IPS-15b (cell line): ENCODE measurements around the gene DENND2D.
A peak's percentile ranks its signal among the peaks of the same experiment; 100 is the strongest.

Experiments used
- H3K27me3 ChIP-seq: one replicate; pipeline ENCODE4 v1.6.1; 2013; ENCODE audit warnings: low read length; ENCODE audit not compliant: control insufficient read depth, insufficient read depth
- H3K36me3 ChIP-seq: one replicate; pipeline ENCODE4 v1.6.1; 2013; ENCODE audit warnings: low read length; ENCODE audit not compliant: control insufficient read depth, insufficient read depth
- H3K4me1 ChIP-seq: one replicate; pipeline ENCODE4 v1.6.1; 2013; ENCODE audit warnings: mild to moderate bottlenecking, low read length; ENCODE audit not compliant: control insufficient read depth, insufficient read depth
- H3K4me3 ChIP-seq: one replicate; pipeline ENCODE4 v1.5.1; 2013; ENCODE audit warnings: low read depth, low read length
- H3K9ac ChIP-seq: one replicate; pipeline ENCODE4 v1.6.1; 2013; ENCODE audit warnings: low read depth, mild to moderate bottlenecking, low read length
- H3K9me3 ChIP-seq: one replicate; pipeline ENCODE4 v1.6.1; 2013; ENCODE audit warnings: mild to moderate bottlenecking, low read length; ENCODE audit not compliant: control insufficient read depth, insufficient read depth

DENND2D gene

DNA sequence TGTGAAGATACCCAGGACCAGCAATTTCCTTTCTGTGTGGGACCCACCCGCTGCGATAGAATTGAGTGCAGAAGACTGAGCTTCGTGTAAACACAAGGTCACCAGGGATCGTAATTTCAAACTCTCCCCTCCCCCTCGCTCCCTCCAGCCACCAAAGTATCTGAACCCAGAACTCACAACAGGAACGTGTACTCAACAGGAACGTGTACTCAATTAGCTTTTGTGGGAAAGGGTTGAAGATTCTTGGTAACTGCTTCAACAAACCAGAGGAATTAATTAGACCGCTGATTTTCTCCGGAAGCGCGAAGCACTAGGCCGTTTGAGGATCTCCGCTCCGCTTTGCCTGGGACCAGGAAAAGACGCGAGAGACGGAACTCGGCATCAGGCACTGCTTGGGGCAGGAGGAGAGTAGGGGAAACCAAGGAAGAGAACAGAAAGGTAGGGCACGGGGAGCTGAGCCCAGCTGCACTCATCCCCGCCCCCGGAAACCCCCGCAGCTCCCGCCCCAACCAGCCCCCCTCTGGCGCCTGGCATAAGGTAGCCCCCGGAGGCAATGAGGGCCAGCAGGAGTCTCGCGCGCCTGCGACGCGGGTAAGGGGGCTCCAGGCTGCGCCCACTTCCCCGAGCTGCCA lies 61.0 kb downstream of the DENND2D start:
- no peaks in the 10 kb centered on the region for H3K9me3 ChIP-seq
- peaks cover 8% of the 10 kb centered on the region for H3K4me1 ChIP-seq
- H3K9ac ChIP-seq = peak overlapping the region; percentile 93
- H3K27me3 ChIP-seq = no peaks in the 10 kb centered on the region
- no peaks in the 10 kb centered on the region for H3K36me3 ChIP-seq
- peak overlapping the region; percentile 93 for H3K4me3 ChIP-seq
